Eye (tissue), 1 donor: ENCODE measurements around the gene C1RL.
"Not testable (repeated sequence)": the region's sequence is repeated elsewhere in the genome, so short reads cannot be mapped to it uniquely, and the experiment has no call there.

Experiments used
- DNase-seq: peaks from one replicate; pipeline ENCODE4 v3.0.0-alpha.2; 2015

Gene C1RL

GRCh38 chr12:7113389-7113871 is 4.4 kb upstream of the C1RL start:
- DNase-seq = peak; percentile 68

- DNase-seq = no peak
Observed at GRCh38 chr12:7112041-7112440, 3.0 kb upstream of the C1RL start.

GRCh38 chr12:7110661-7111060 is 1.6 kb upstream of the C1RL start:
- no peak for DNase-seq

- no peak for DNase-seq
Observed at GRCh38 chr12:7109572-7109920, 532 bp upstream of the C1RL start.

GRCh38 chr12:7108003-7108795 is 815 bp downstream of the C1RL start:
- DNase-seq = peak; percentile 78

GRCh38 chr12:7107636-7108002 is 1.4 kb downstream of the C1RL start:
- peak; percentile 25 for DNase-seq

GRCh38 chr12:7107181-7107580 is 1.8 kb downstream of the C1RL start:
- DNase-seq = not testable (repeated sequence)

- DNase-seq = no peak
Observed at GRCh38 chr12:7106082-7106481, 2.9 kb downstream of the C1RL start.

GRCh38 chr12:7103837-7104584 is 5.0 kb downstream of the C1RL start:
- no peak for DNase-seq

GRCh38 chr12:7102582-7102981 is 6.4 kb downstream of the C1RL start:
- DNase-seq = no peak

GRCh38 chr12:7101694-7102131 is 7.3 kb downstream of the C1RL start:
- no peak for DNase-seq

GRCh38 chr12:7101047-7101693 is 7.8 kb downstream of the C1RL start:
- no peak for DNase-seq

GRCh38 chr12:7100239-7100638 is 8.8 kb downstream of the C1RL start:
- DNase-seq = no peak

GRCh38 chr12:7099290-7099996 is 9.6 kb downstream of the C1RL start:
- no peak for DNase-seq

GRCh38 chr12:7096979-7097378 is 12.0 kb downstream of the C1RL start:
- no peak for DNase-seq

GRCh38 chr12:7096006-7096932 is 12.7 kb downstream of the C1RL start:
- DNase-seq = no peak

- DNase-seq = no peak
Observed at GRCh38 chr12:7093892-7094291, 15.1 kb downstream of the C1RL start.

GRCh38 chr12:7093486-7093885 is 15.5 kb downstream of the C1RL start:
- no peak for DNase-seq

GRCh38 chr12:7092986-7093460 is 16.0 kb downstream of the C1RL start:
- DNase-seq = no peak

- peak; percentile 90 for DNase-seq
Observed at GRCh38 chr12:7092229-7092985, 16.6 kb downstream of the C1RL start, which contains the start of gene C1R. TSS of gene C1R (minus strand) at chr12:7092445. CDS start at chr12:7092388, 57 bp downstream.
